Endodermal cell (in vitro differentiated cells): Measurements from ENCODE around the gene MRPS21. TPM values are rescaled to one million over a fixed set of nuclear protein-coding genes. Genes with fewer than 3 reads are reported as not detected.
A peak's percentile ranks its signal among the peaks of the same experiment; 100 is the strongest.

Experiments
- DNase-seq: peaks from one replicate; pipeline ENCODE4 v3.0.0-alpha.2; 2017
- H3K27ac ChIP-seq: 2 replicates; pipeline ENCODE4 v1.5.1; 2013; ENCODE audit warnings: mild to moderate bottlenecking, low read depth, low read length, moderate library complexity
- H3K27me3 ChIP-seq: 2 replicates; pipeline ENCODE4 v1.6.1; 2013; ENCODE audit warnings: mild to moderate bottlenecking, low read length, moderate library complexity; ENCODE audit not compliant: insufficient read depth, control insufficient read depth, poor library complexity, severe bottlenecking
- H3K36me3 ChIP-seq: 2 replicates; pipeline ENCODE4 v1.7.0; 2013; ENCODE audit warnings: mild to moderate bottlenecking, low read length, moderate library complexity; ENCODE audit not compliant: control insufficient read depth, insufficient read depth
- H3K4me1 ChIP-seq: one replicate; pipeline ENCODE4 v1.7.0; 2013; ENCODE audit warnings: low read length; ENCODE audit not compliant: control insufficient read depth, insufficient read depth
- H3K4me3 ChIP-seq: 2 replicates; pipeline ENCODE4 v1.5.1; 2013; ENCODE audit warnings: mild to moderate bottlenecking, low read length, moderate library complexity
- H3K9ac ChIP-seq: 2 replicates; pipeline ENCODE4 v1.6.1; 2013; ENCODE audit warnings: mild to moderate bottlenecking, low read length, moderate library complexity; ENCODE audit not compliant: poor library complexity, severe bottlenecking; ENCODE audit errors: extremely low read depth
- H3K9me3 ChIP-seq: 2 replicates; pipeline ENCODE4 v1.6.1; 2013; ENCODE audit warnings: mild to moderate bottlenecking, low read length, moderate library complexity; ENCODE audit not compliant: control insufficient read depth
- H3K27ac Mint-ChIP-seq: 2 replicates; pipeline ENCODE4 v1.8.0; 2020; ENCODE audit warnings: mixed read lengths
- H3K27me3 Mint-ChIP-seq: 2 replicates; pipeline ENCODE4 v1.8.0; 2021; ENCODE audit warnings: mild to moderate bottlenecking, mixed read lengths; ENCODE audit not compliant: insufficient read depth
- H3K36me3 Mint-ChIP-seq: 2 replicates; pipeline ENCODE4 v1.8.0; 2020; ENCODE audit warnings: low read depth, mixed read lengths
- H3K4me1 Mint-ChIP-seq: 2 replicates; pipeline ENCODE4 v1.8.0; 2020; ENCODE audit warnings: mixed read lengths
- H3K4me3 Mint-ChIP-seq: 2 replicates; pipeline ENCODE4 v1.8.0; 2020; ENCODE audit warnings: mild to moderate bottlenecking, moderate library complexity, mixed read lengths
- H3K9me3 Mint-ChIP-seq: 2 replicates; pipeline ENCODE4 v1.8.0; 2020; ENCODE audit warnings: mild to moderate bottlenecking, mixed read lengths
- CTCF ChIP-seq: fragments of 200-600 bp; sonication (generic); conservative IDR thresholded peaks from 2 replicates; pipeline ENCODE4 v1.5.0; 2021; ENCODE audit warnings: antibody characterized with exemption, mild to moderate bottlenecking
- WGBS, 2 experiments: methylation state at CpG; one replicate each; pipeline versions ENCODE4 v1.1.5 to v1.1.7; 2013; ENCODE audit warnings: missing lambda C conversion rate in 2 of 2, mixed read lengths in 1 of 2; ENCODE audit not compliant: insufficient coverage in 1 of 2, insufficient read length in 1 of 2; 5-methylcytosine and 5-hydroxymethylcytosine counted together
- long read RNA-seq, 4 experiments: library from polyadenylated mRNA in 2 of 4; library from RNA in 1 of 4; library from capped mRNA in 1 of 4; stranded (forward) in 3 of 4; unstranded in 1 of 4; transcript quantifications; one replicate each; pipeline ENCODE4 v2.0.0, GENCODE V29; 2020 to 2021; ENCODE audit warnings: inconsistent platforms in 1 of 4
- polyA plus RNA-seq, 2 experiments: library from polyadenylated mRNA; stranded (reverse); fragments of 50-300 nt; gene quantifications; one replicate each; pipeline ENCODE4 v1.2.3, GENCODE V29; 2013
- total RNA-seq, 2 donors: library from RNA; stranded (reverse); fragmentation: NEBNext Ultra II Directional in 1 of 2; extraction: Animal tissue kit (Norgen Biotek cat#: 25700) in 1 of 2; gene quantifications; 2 replicates in 1 of 2; 3 replicates in 1 of 2; pipeline ENCODE4 v1.2.1, GENCODE V29; 2021

Gene MRPS21
- 10 to 100 TPM; 89.9 to 95.3 TPM for total RNA-seq
- polyA plus RNA-seq (2013, experiment 1 of 2) = 85.2 TPM
- 79.0 TPM for polyA plus RNA-seq (2013, experiment 2 of 2)
- long read RNA-seq, experiment 1, transcript MRPS21-202 (3 exons, 1,226 nt) = minor isoform, 12 of 60 reads
- long read RNA-seq, experiment 1, transcript MRPS21-201 (2 exons, 1,462 nt) = major isoform, 46 of 60 reads
- long read RNA-seq, experiment 1, partial matches to known transcripts = 1 of 60 reads
- long read RNA-seq, experiment 1, other reads (novel, unspliced or antisense) = 1 of 60 reads
- long read RNA-seq, experiment 2, transcript MRPS21-201 (2 exons, 1,462 nt) = minor isoform, 55 of 134 reads
- long read RNA-seq, experiment 2, transcript MRPS21-202 (3 exons, 1,226 nt) = major isoform, 75 of 134 reads
- long read RNA-seq, experiment 2, partial matches to known transcripts = 2 of 134 reads
- long read RNA-seq, experiment 2, other reads (novel, unspliced or antisense) = 2 of 134 reads
- long read RNA-seq, experiment 3, transcript MRPS21-201 (2 exons, 1,462 nt) = major isoform, 59 of 117 reads
- long read RNA-seq, experiment 3, transcript MRPS21-202 (3 exons, 1,226 nt) = minor isoform, 54 of 117 reads
- long read RNA-seq, experiment 3, partial matches to known transcripts = 0 of 117 reads
- long read RNA-seq, experiment 3, other reads (novel, unspliced or antisense) = 4 of 117 reads
- long read RNA-seq, experiment 4, transcript MRPS21-202 (3 exons, 1,226 nt) = minor isoform, 18 of 136 reads
- long read RNA-seq, experiment 4, transcript MRPS21-201 (2 exons, 1,462 nt) = major isoform, 117 of 136 reads
- long read RNA-seq, experiment 4, partial matches to known transcripts = 1 of 136 reads
- long read RNA-seq, experiment 4, other reads (novel, unspliced or antisense) = 0 of 136 reads

GRCh38 chr1:150293433-150294253, at the start of gene MRPS21:
TSS of gene MRPS21 (plus strand) at chr1:150293861. CDS start at chr1:150294367, 506 bp downstream.
- Histone ChIP-seq H3K36me3 (peaks cover 31% of the 10 kb centered on the region), H3K9ac (peak within 1 kb of the TSS; percentile 86), H3K27ac (peak within 1 kb of the TSS; percentile 84), H3K4me3 (peak within 1 kb of the TSS; percentile 98), H3K9me3 (no peaks in the 10 kb centered on the region), H3K4me1 (no peaks in the 10 kb centered on the region), H3K27me3 (no peaks in the 10 kb centered on the region)
- Mint-ChIP-seq H3K4me3 (peak within 1 kb of the TSS; percentile 94), H3K36me3 (peaks cover 31% of the 10 kb centered on the region), H3K27me3 (peaks cover 1% of the 10 kb centered on the region), H3K9me3 (no peaks in the 10 kb centered on the region), H3K4me1 (peaks cover 9% of the 10 kb centered on the region), H3K27ac (peak within 1 kb of the TSS; percentile 97)
- 12 to 17% methylated on average over 30 to 40 of the region's 43 CpGs for WGBS, 2 experiments
- peak; percentile 96 for DNase-seq
- no peak for TF ChIP-seq CTCF

GRCh38 chr1:150249936-150250335, 43.7 kb upstream of the MRPS21 start:
- Mint-ChIP-seq H3K9me3 (no peaks in the 10 kb centered on the region), H3K27me3 (no peaks in the 10 kb centered on the region), H3K36me3 (no peaks in the 10 kb centered on the region), H3K27ac (no peak overlapping the region), H3K4me3 (no peak overlapping the region), H3K4me1 (peaks cover 2% of the 10 kb centered on the region)
- no peaks in the 10 kb centered on the region for H3K9me3 ChIP-seq
- no peak for TF ChIP-seq CTCF
- WGBS, 2 experiments = 96% methylated on average over 2 of the region's 2 CpGs; no CpG with 5 or more reads in 1 of the 2 experiments
- H3K36me3 ChIP-seq = no peaks in the 10 kb centered on the region
- H3K27ac ChIP-seq = no peak overlapping the region
- H3K4me3 ChIP-seq = no peak overlapping the region
- H3K4me1 ChIP-seq = no peaks in the 10 kb centered on the region
- H3K27me3 ChIP-seq = no peaks in the 10 kb centered on the region
- no peak for DNase-seq
- H3K9ac ChIP-seq = no peak overlapping the region

- H3K4me1 ChIP-seq = no peaks in the 10 kb centered on the region
- no peaks in the 10 kb centered on the region for H3K27me3 ChIP-seq
- H3K4me3 ChIP-seq = peak overlapping the region; percentile 79
- H3K36me3 ChIP-seq = no peaks in the 10 kb centered on the region
- TF ChIP-seq CTCF = no peak
- H3K27ac Mint-ChIP-seq = peak overlapping the region; percentile 97
- no peaks in the 10 kb centered on the region for H3K9me3 ChIP-seq
- H3K9ac ChIP-seq = peak overlapping the region; percentile 77
- peak overlapping the region; percentile 75 for H3K4me3 Mint-ChIP-seq
- 0% methylated on average over 1 of the region's 1 CpG; no CpG with 5 or more reads in 1 of the 2 experiments for WGBS, 2 experiments
- peak overlapping the region; percentile 94 for H3K27ac ChIP-seq
- H3K27me3 Mint-ChIP-seq = no peaks in the 10 kb centered on the region
- no peak for DNase-seq
- H3K4me1 Mint-ChIP-seq = peaks cover 39% of the 10 kb centered on the region
- peaks cover 2% of the 10 kb centered on the region for H3K9me3 Mint-ChIP-seq
- H3K36me3 Mint-ChIP-seq = peaks cover 3% of the 10 kb centered on the region
Measured at GRCh38 chr1:150256198-150256553, 37.5 kb upstream of the MRPS21 start.
